ENCODE data around the gene LMF1. TPM values are rescaled to one million over a fixed set of nuclear protein-coding genes. Genes with fewer than 3 reads are reported as not detected.

LMF1 gene
- total and polyA plus RNA-seq, 2 of the 4 experiments (the other 2 are of a cell fraction), result 7.7 to 13.1 TPM

DNA sequence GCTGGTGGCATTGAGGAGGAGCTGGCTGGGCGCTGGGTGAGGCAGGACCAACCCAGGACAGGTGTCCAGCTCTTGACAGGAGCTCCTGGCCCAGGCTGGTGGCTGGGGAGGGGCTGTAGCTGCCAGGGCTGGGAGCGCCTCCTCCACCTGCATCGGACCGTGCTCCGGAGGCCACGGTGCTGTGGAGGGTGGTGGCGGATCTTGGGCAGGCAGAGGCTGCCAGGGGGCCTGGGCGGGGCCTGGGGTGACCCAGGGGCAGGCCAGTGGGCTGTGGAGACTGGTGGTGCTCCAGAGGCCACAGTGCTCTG lies 42.8 kb upstream of the LMF1 start:
- no peak overlapping the region for H3K4ac ChIP-seq (ENCODE audit: low read depth, low read length)
- H3K4me3 ChIP-seq (ENCODE audit: insufficient read depth, low read depth, low read length), result no peak overlapping the region
- no peak overlapping the region for H3K18ac ChIP-seq (ENCODE audit: low read depth, low read length)
- H3K14ac ChIP-seq (replicated peaks; ENCODE audit: low read depth, low read length), result no peak overlapping the region
- H3K9me3 ChIP-seq (ENCODE audit: control insufficient read depth, insufficient read depth, low read length), result no peaks in the 10 kb centered on the region
- in situ Hi-C loops (cut with MboI; ENCODE audit: low sequenced_read_pairs) (no loop called here), intact Hi-C loops (cut with micrococcal nuclease) (no loop called here), dilution Hi-C loops (cut with HindIII; ENCODE audit: low sequenced_read_pairs, unreplicated experiment) (no loop called here)
- H2AK5ac ChIP-seq (ENCODE audit: low read depth, low read length), result no peak overlapping the region
- no peaks in the 10 kb centered on the region for H4K20me1 ChIP-seq (ENCODE audit: insufficient read depth, low read length)
- no peak overlapping the region for H2BK15ac ChIP-seq (ENCODE audit: low read depth, low read length)
- no peak overlapping the region for H2BK5ac ChIP-seq (ENCODE audit: low read depth, low read length, poor library complexity, severe bottlenecking)
- no peaks in the 10 kb centered on the region for H3K4me1 ChIP-seq (ENCODE audit: control insufficient read depth, insufficient read depth, low read length)
- H3K9me1 ChIP-seq (ENCODE audit: insufficient read depth, low read length), result no peaks in the 10 kb centered on the region
- no peak overlapping the region for H3K23ac ChIP-seq (ENCODE audit: low read depth, low read length)
- BruUV-seq (replicated peaks), result no TSS peak
- H4K91ac ChIP-seq (ENCODE audit: insufficient read depth, low read depth, low read length), result no peak overlapping the region
- H3K56ac ChIP-seq (ENCODE audit: extremely low read depth, insufficient read depth, low read length), result no peak overlapping the region
- no peak overlapping the region for H2BK20ac ChIP-seq (ENCODE audit: low read depth, low read length)
- no peak overlapping the region for H4K8ac ChIP-seq (ENCODE audit: low read depth in 2 of 2, low read length in 2 of 2)
- ATAC-seq (ENCODE audit: low read depth), result no peak
- H4K5ac ChIP-seq (ENCODE audit: low read depth, low read length), result no peak overlapping the region
- H2BK120ac ChIP-seq (ENCODE audit: low read depth, low read length), result no peak overlapping the region
- H2AFZ ChIP-seq (replicated peaks; ENCODE audit: low read length, poor library complexity), result no peak overlapping the region
- TF ChIP-seq RAD21 (IDR thresholded peaks at IDR 0.05; ENCODE audit: low read length) (no peak), CHD1 (IDR thresholded peaks at IDR 0.05; ENCODE audit: low read depth, low read length) (no peak), MXI1 (IDR thresholded peaks at IDR 0.05; ENCODE audit: borderline replicate concordance, low read depth, low read length) (no peak), CEBPB (IDR thresholded peaks at IDR 0.05; ENCODE audit: low read depth, low read length) (no peak), RCOR1 (IDR thresholded peaks at IDR 0.05; ENCODE audit: insufficient replicate concordance, low read length) (no peak), SMC3 (IDR thresholded peaks at IDR 0.05; ENCODE audit: low read depth, low read length) (no peak), FOS (IDR thresholded peaks at IDR 0.05; ENCODE audit: low read depth, low read length) (no peak), MAZ (IDR thresholded peaks at IDR 0.05; ENCODE audit: borderline replicate concordance, low read depth, low read length) (no peak), RFX5 (IDR thresholded peaks at IDR 0.05; ENCODE audit: low read depth, low read length) (no peak), NFE2L2 (IDR thresholded peaks at IDR 0.05; ENCODE audit: low read depth, low read length) (no peak)
- TF ChIP-seq, protein P1, sequence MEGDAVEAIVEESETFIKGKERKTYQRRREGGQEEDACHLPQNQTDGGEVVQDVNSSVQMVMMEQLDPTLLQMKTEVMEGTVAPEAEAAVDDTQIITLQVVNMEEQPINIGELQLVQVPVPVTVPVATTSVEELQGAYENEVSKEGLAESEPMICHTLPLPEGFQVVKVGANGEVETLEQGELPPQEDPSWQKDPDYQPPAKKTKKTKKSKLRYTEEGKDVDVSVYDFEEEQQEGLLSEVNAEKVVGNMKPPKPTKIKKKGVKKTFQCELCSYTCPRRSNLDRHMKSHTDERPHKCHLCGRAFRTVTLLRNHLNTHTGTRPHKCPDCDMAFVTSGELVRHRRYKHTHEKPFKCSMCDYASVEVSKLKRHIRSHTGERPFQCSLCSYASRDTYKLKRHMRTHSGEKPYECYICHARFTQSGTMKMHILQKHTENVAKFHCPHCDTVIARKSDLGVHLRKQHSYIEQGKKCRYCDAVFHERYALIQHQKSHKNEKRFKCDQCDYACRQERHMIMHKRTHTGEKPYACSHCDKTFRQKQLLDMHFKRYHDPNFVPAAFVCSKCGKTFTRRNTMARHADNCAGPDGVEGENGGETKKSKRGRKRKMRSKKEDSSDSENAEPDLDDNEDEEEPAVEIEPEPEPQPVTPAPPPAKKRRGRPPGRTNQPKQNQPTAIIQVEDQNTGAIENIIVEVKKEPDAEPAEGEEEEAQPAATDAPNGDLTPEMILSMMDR (conservative IDR thresholded peaks at IDR 0.05; ENCODE audit: low read depth, low read length), result no peak
- TF ChIP-seq, protein P2, sequence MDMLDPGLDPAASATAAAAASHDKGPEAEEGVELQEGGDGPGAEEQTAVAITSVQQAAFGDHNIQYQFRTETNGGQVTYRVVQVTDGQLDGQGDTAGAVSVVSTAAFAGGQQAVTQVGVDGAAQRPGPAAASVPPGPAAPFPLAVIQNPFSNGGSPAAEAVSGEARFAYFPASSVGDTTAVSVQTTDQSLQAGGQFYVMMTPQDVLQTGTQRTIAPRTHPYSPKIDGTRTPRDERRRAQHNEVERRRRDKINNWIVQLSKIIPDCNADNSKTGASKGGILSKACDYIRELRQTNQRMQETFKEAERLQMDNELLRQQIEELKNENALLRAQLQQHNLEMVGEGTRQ (IDR thresholded peaks at IDR 0.05; ENCODE audit: low read depth, low read length), result no peak
- TF ChIP-seq, protein P3, sequence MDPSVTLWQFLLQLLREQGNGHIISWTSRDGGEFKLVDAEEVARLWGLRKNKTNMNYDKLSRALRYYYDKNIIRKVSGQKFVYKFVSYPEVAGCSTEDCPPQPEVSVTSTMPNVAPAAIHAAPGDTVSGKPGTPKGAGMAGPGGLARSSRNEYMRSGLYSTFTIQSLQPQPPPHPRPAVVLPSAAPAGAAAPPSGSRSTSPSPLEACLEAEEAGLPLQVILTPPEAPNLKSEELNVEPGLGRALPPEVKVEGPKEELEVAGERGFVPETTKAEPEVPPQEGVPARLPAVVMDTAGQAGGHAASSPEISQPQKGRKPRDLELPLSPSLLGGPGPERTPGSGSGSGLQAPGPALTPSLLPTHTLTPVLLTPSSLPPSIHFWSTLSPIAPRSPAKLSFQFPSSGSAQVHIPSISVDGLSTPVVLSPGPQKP (IDR thresholded peaks at IDR 0.05; ENCODE audit: borderline replicate concordance, low read depth, low read length), result no peak
- WGBS, 2 experiments (ENCODE audit: extremely low coverage in 2 of 2, insufficient read length in 1 of 2), result 40% methylated on average over 1 of the region's 8 CpGs; no CpG with 5 or more reads in 1 of the 2 experiments
- peaks cover 43% of the 10 kb centered on the region; the same call in 1 of the 2 replicates for H3K27me3 ChIP-seq (ENCODE audit: control insufficient read depth, insufficient read depth, low read length)
- DNase-seq, result no peak
- CTCF ChIA-PET, result no interaction called here
- POLR2A ChIA-PET (ENCODE audit: unreplicated experiment), result no interaction called here
- H3K9ac ChIP-seq (ENCODE audit: low read depth, low read length), result no peak overlapping the region
- H2AK9ac ChIP-seq (replicated peaks; ENCODE audit: low read depth, low read length, poor library complexity), result peak overlapping the region; percentile 61
- no peak overlapping the region for H3K4me2 ChIP-seq (ENCODE audit: low read depth, low read length)
- no peaks in the 10 kb centered on the region for H3K79me1 ChIP-seq (ENCODE audit: low read depth in 1 of 2, low read length in 2 of 2)
- no peak overlapping the region for H3K27ac ChIP-seq (ENCODE audit: insufficient read depth, low read length)
- no peaks in the 10 kb centered on the region for H3K36me3 ChIP-seq (ENCODE audit: control insufficient read depth, insufficient read depth, low read length)
